GM18517 (cell line): ENCODE data around the gene EFCAB6.

Source experiments
- ATAC-seq: cut with Tn5 transposase; IDR thresholded peaks from one replicate; pipeline ENCODE4 v1.9.1; 2021; ENCODE audit warnings: mild to moderate bottlenecking, moderate library complexity; ENCODE audit not compliant: unreplicated experiment

Gene EFCAB6

DNA sequence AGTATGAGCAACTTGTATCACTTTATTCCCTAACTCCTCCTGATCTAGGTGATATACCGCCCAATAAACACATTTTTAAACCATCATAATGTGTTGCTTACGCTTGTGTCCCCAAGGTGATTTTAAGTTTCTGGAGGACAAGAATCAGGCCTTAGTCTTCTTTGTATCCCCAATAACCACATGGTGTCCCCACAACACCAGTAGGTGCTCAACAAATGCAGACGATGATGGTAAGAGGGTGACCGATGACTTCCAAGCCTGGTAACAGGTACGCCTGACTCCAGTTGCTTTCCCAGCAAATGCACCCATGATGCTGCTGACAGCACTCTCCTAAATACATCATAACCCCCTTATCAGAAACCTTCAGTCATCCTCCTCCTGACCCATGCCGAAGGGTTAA lies 64.2 kb downstream of the EFCAB6 start:
- ATAC-seq, result no peak

DNA sequence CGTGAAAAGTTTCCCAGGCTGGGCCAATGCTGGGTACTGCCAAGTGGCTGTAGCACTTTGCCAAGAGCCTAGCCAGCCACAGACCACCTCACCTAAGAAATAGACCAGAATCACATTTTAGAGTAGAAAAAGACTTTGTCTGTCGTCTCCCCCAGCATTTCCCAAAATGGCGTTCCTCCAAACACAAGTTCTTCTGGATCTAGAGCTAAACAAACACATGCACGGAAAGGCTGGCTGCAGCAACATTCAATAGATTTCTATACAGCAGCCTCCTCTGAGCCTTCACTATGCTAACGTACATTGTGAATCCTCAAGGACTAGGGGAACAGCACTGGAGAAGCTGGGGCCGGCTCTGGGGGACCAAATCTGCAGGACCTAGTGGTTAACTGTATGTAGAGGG lies 65.0 kb downstream of the EFCAB6 start:
- ATAC-seq, result no peak

DNA sequence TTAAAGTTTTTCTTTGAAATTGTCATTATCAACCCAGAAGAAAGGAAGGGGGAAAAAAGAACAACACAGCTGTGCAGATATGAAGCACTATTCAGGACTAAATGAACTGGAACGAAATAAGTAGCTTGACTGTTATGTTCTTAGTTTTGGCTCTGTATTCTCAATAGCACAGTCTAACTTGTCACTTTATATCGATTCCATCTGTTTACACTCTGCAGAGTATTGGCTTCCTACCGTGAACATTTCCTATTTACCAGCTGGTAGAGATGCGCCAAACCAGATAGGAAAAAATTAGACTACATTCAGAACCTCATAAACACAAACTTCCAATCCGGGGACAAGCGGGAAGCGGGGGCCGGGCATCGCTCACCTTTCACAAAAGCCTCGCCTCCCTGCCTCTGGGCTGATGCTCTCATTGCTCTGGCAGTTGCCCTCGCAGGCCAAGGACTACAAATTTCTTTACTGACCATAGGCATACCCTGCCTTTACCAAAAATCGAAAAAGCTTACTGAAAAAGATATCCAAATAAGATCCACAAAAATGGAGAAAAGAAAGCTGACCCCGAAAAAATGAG lies 66.2 kb downstream of the EFCAB6 start:
- ATAC-seq, result no peak

DNA sequence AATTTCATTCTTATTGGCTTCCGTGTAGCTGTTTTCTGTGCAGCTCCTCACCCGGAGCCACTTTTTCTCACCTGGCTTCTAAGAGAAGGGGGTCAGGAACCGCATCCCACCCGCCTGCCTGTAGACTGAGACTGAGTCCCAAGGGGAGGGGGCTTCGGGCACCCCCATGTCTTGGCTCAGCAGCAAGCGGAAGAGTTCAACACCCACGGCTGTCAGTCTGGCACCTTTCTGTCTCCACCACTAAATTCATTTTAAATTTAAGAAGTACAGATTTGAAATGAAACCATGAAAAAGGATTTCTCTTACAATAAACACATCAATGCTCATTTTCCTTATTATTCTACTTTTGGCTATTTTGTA lies 66.7 kb downstream of the EFCAB6 start:
- no peak for ATAC-seq

DNA sequence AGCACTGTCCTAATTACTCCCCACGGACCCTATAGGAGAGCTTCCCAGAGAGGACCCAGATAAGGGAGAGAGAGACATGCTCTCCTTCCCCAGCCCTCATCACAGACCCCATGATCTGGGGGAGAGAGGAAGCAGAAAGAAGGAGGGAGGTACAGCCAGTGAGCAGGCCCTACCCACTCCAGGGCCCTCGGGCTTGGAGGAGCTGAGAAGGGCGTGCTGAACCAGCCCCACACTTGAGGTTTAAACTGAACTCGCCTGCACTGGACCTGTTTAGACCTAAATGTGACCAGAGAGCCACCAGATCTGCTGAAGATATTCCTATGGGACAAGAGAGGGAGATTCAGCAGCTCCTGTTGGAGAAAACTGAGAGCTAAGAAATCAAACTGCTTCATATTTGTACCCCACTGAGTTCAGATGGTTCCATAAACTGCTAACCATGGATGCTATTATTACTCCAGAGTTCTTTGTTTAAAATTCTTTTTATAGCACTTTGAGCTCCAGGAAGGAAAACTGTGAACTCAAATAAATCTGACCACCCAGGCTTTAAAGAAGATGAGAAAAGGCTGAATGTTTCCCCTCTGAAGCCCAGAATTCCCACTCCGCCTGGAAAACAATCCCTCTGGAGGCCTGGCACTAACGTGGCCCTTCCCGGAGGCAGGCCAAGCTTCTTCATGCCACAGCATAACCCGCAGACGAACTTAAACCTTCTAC lies 67.2 kb downstream of the EFCAB6 start:
- ATAC-seq, result no peak

DNA sequence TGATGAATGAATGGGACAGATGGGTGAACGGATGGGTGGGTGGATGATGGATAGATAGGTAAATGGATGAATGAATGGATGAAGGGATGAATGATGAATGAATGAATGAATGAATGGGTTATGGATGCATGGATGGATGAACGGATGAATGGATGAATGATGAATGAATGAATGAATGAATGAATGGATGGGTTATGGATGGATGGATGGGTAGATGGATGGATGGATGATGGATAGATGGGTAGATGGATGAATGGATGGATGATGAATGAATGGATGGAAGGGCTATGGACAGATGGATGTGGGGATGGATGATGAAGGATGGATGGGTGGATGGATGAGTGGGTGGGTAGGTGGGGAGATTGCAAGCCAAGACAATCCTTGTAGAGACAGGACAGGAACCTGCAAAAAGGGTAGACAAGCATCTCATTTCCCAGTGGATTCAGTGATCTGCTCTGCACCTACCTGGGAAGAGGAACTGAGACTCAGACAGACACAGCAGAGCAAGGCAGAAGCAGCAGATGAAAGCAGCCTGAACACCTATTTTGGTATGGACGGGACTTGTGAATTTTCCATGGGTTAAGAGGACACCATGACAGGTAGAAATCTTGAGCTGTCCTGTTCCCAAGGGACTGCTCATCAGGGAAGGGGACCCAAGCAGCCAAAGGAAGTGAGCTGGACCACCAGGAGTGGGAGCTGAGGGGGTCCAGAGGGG lies 68.0 kb downstream of the EFCAB6 start:
- no peak for ATAC-seq

DNA sequence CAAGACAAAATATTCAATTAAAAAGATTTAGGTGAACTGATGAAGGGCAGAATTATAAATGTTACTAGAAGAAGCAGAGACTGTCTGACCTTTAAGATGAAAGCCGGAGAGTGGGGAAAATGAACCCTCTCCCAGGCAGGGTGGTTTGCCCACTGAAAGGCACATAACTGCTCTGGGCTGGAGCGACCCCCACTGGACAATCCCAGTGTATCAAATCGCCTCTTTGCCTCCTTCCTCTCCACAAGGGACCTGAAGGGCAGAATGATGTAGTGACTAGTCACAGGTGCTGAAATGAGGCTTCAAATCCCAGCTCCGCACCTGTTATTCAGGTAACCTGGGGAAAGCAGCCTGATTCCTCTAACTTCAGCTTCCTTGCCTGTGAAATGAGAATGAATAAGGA lies 69.0 kb downstream of the EFCAB6 start:
- ATAC-seq, result no peak

DNA sequence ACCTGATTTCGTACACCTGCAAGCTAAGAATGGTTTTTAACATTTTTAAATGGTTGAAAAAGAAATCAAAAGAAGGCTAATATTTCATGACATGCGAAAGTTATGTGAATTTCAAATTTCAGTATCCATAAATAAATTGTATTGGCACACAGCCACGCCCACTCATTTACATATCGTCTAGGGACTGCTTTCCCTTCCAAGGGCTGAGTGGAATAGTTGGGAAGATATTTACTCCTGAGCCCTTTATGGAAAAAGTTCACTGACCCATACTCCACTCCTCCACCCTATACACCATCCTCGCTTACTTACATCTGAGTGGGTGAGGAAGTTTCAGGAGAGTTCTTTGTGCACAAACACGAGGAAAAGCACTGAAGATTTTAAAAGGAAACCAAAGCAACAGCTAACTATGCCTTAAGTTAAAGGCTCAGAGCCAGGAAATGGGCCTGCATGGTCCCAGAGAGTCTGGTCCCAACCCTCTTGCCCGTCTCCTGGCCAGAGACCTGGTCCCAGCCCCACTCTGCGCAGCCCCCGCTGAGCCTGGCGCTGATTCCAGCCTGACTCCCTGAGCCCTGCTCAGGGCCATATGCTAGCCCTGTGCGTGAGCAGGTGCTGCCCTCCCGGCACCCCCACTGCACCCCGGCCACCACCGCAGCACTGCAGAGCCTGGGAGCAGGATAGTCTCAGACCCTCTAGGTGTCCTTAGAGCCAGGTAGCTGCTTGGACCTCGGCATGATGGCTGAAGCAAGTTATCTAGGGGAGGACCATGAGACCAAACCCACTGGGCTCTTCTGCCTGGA lies 69.8 kb downstream of the EFCAB6 start:
- ATAC-seq, result no peak

DNA sequence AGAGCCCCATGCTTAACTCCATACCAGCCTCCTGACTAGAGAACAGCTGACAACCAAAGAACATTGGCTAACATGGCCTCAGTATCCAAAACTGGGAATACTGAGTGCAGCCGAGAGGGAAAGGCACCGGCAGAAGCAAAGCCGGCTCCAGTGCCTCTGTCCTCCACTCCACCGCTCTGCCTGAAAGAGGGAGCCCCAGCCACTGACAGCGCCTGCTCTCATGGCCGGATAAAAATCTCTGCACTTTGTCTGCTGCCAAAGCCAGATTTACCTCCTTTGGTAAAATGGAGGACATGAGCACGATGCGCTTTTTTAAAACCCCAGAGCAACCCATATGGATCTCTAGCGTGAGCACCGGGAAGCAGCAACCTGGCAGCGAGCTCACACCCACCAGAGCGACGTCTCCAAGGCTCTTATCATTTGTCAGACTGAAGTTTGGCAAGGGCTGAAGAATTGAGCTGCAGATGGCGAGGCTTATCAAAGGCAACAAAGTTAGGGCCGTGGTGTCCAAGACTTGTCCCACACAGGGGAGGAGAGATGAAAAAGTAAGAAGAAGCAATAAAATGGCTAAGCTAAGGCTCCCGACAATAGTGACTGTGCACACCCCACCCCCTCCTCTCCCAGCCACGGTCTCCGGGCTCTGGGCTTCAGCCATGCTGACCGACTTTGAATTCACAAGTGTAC lies 71.4 kb downstream of the EFCAB6 start:
- ATAC-seq, result no peak

DNA sequence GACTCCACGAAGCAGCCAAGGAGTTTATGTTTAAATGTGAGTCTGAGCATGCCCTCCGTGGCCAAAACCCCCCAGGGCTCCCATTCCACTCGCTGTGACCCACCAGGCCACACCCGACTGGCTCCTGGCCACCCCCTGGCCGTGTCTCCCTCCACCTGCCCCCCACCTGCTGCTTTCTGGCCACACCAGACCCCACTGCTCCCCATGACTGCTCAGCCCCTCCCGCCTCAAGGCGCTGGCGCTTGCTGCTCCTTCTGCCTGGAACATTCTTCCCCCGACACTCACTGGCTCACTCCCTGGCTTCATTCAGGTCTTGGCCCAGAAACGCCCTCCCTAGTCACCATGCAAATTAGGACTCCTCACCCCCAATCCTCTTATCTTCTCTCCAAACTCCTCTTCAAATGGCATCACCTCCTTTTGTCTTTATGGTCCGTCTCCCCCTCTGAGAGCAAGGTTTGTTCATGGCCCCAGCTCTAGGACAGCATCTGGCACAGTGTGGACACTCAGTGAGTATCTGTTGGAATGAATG lies 72.2 kb downstream of the EFCAB6 start:
- no peak for ATAC-seq

DNA sequence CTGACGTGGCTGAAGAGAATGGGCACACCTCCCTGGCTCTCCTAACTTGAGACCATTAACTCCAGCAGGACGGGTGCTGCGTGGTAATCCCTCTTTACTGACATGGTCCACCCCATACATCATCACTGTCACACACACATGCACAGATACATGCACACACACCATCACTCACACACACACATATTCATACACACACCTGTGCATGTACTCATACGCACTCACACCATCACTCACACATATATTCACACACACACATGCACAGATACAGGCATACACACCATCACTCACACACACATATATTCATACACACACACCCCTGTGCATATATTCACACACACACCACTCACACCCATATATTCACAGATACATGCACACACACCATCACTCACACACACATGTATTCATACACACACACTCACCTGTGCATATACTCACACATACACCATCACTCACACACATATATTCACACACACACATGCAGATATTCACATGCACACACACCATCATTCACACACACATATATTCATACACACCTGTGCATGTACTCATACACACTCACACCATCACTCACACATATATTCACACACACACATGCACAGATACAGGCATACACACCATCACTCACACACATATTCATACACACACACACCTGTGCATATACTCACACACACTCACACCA lies 74.8 kb downstream of the EFCAB6 start:
- no peak for ATAC-seq

DNA sequence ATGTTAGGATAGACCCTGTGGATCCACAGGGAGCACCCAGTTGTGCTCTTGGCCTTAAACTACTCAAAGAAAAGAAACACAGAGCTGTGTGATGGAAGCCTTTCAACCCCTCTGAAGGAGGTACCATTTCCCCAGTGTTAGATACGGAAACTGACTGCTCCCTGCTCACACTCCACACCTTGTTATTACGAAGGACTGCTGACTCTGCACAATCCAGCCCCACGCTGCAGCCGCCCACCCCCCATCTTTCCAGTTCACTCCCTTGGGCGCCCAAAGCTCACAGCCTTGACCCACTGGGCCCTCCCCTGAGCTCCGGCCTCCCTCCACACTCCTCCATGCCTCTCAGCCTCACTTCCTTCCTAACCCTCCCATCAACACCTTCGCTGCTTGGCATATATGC lies 75.5 kb downstream of the EFCAB6 start:
- ATAC-seq, result no peak

DNA sequence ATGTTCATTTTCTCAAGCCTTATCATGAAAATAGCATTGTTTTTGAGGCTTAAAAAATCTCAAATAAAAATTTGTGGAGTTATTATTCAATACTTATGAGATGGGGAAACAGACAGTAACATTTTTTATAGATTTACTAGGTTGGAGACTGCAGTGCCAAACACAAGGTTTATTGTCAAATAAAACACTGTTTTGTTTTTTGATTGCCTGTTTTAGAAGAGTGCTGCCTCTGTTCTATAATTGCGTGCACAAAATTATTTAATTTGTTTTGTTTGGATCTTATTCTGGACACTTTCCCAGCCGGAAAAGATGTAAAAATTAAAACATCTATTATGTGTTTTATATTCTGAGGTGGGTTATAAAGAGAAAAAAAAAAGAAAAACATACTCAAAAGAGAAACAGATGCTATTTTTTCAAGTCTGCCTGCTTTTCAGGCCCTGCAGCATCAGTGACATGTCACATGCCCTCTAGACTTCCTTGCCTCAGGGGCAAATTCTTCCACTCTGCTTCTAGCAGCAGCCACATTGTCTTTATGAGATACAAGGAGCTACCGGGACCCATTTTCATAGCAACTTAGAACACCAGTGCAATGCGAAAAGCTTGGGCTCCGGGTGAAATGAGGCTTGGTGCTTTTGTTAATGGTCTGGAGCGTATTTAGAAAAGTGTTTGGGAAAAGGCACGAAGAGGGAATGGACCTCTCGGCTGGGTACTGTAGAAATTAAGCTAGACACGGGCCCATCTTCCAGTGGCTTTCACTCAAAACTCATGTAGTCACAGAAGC lies 77.5 kb downstream of the EFCAB6 start:
- no peak for ATAC-seq

DNA sequence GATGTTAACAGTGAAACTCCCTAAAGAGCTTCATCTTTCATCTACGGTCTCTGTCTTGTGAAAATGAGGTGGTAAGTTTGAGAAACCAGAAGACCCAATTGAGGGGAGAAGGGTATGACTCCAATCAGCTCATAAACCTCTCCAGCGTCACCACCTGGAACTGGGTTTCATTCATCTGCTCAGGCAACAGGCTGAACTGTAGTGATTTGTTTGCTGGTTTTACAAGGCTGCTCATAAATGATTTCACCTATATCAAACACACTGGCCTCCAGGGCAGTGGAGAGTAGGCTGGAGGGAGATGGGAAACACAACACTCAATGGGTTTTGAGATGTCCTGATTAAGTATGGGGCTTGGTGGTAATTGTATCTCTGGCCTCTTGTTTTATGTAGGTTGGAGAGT lies 79.0 kb downstream of the EFCAB6 start:
- no peak for ATAC-seq

DNA sequence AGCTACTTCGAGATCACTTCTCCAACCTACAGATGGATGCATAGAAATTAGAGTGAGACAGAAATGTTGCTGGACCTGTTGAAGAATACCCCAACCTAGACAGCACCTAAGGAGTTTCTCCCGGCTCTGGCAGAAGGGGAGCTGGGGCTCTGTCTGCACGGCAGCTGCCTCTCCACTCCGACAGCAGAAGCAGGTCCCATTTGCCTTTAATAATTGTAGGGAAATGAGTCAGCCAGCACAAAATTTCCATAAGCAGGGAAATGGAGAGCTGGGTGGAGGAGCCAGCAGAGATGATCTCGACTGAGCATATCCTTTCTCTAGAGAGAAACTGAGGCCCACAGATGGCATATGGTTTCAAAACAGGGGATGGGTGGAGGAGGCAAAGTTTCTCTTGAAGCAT lies 80.1 kb downstream of the EFCAB6 start:
- no peak for ATAC-seq

DNA sequence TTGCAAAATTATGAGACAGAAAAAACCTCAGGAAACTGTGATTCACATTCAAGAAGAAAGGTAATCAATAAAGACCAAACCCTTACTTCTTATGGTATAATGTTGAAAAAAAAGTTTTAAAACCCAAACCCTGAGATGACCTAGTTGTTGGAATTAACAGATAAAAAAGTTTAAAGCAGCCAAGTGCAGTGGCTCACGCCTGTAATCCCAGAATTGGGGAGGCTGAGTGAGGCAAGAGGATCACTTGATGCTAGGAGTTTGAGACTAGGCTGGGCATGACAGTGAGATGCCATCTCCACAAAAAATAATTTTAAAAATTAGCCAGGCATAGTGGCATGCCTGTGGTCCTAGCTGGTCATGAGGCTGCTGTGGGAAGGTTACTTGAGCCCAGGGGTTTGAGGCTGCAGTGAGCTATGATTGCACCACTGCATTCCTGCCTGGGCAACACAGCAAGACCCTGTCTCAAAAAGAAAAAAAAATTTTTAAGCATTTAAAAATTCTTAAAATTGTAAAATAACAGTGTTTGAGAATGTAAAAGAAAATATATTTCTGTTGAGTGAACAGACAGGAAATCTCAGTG lies 85.1 kb downstream of the EFCAB6 start:
- ATAC-seq, result no peak

DNA sequence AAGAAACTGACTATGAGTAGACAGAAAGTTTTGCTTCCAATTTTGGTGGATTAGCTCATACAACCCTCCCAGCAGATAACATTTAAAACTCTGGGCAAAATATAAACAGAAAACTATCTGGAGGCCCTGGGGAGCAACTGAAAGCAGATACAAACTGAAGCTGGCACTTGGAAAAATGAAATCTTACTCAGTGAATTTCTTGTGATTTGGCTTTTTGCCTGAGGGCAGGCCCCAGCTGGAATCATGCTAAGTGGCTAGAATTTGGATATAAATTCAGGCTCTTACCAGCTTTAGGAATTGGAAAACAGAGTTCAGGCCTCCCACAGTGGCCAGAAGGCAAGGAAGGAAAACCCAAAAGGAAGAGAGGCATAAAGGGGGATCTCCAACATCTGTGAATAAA lies 85.8 kb downstream of the EFCAB6 start:
- ATAC-seq, result no peak

DNA sequence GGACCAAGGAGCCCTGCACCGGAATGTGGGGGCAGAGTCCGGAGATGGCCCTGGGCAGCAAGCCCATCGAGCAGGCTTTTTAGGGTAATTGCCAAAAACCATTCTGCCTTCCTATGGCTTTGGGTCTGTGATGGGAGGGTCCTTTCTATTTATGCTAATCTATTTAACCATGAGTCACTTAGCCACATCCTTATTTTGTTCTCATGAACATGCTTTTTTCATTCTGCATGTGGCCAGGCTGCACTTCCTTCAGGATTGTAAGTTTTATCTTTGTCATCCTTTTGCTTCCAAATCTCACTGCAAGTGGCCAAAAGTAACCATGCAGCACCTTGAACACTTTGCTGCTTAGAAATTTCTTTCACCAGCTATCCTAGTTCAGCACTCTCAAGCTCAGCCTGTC lies 88.3 kb downstream of the EFCAB6 start:
- no peak for ATAC-seq

DNA sequence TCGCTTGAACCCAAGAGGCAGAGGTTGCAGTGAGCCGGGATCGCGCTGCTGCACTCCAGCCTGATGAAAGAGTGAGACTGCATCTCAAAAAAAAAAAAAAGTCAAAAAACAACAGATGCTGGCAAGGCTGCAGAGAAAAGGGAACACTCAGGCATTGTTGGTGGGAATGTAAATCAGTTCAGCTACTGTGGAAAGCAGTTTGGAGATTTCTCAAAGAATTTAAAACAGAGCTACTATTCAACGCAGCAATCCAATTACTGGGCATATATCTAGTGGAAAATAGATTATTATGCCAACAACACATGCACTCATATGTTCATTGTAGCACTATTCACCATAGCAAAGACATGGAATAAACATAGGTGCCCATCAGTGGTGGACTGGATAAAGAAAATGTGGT lies 89.7 kb downstream of the EFCAB6 start:
- ATAC-seq, result no peak
